EH (cell line): Measurements from ENCODE around the gene COQ2.

Source experiments
- DNase-seq: peaks from one replicate; pipeline ENCODE4 v3.0.0-alpha.2; 2015; ENCODE audit warnings: low read depth

Gene COQ2

GRCh38 chr4:83216959-83217683 is 67.5 kb downstream of the COQ2 start:
- no peak for DNase-seq

GRCh38 chr4:83214079-83214478 is 70.5 kb downstream of the COQ2 start:
- DNase-seq = no peak
